Measurements from ENCODE around the gene RNF214.

RNF214 gene

DNA sequence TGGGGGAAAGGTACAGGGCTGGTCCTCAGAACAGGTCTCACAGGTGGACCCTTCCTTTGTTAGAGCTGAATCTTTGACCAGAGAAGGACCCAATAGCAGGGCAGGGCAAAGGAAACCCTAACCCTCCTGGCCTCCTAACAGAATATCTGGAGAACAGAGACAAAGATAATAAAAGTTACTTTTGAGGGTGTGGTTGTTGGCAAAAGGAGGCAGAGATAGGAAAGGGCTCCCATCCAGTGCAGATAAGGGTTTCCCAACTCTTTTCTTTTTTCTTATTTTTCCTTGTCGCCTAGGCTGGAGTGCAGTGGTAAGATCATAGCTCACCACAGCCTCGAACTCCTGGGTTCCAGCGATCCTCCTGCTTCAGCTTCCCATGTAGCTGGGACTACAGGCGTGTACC lies 12.5 kb upstream of the RNF214 start:
- no peak for DNase-seq (ENCODE audit: extremely low read depth, low read depth)
- TF ChIP-seq, protein P1, sequence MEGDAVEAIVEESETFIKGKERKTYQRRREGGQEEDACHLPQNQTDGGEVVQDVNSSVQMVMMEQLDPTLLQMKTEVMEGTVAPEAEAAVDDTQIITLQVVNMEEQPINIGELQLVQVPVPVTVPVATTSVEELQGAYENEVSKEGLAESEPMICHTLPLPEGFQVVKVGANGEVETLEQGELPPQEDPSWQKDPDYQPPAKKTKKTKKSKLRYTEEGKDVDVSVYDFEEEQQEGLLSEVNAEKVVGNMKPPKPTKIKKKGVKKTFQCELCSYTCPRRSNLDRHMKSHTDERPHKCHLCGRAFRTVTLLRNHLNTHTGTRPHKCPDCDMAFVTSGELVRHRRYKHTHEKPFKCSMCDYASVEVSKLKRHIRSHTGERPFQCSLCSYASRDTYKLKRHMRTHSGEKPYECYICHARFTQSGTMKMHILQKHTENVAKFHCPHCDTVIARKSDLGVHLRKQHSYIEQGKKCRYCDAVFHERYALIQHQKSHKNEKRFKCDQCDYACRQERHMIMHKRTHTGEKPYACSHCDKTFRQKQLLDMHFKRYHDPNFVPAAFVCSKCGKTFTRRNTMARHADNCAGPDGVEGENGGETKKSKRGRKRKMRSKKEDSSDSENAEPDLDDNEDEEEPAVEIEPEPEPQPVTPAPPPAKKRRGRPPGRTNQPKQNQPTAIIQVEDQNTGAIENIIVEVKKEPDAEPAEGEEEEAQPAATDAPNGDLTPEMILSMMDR (IDR thresholded peaks at IDR 0.05; ENCODE audit: low read depth, low read length) = no peak

- no peak for DNase-seq (ENCODE audit: extremely low read depth, low read depth)
- TF ChIP-seq, protein P1 (IDR thresholded peaks at IDR 0.05; ENCODE audit: low read depth, low read length) = no peak
Observed at GRCh38 chr11:117220568-117220967, 11.9 kb upstream of the RNF214 start.

GRCh38 chr11:117220999-117221774 lies 11.3 kb upstream of the RNF214 start:
- TF ChIP-seq, protein P1 (IDR thresholded peaks at IDR 0.05; ENCODE audit: low read depth, low read length) = no peak
- DNase-seq (ENCODE audit: extremely low read depth, low read depth) = no peak

GRCh38 chr11:117221775-117222517 lies 10.5 kb upstream of the RNF214 start:
- TF ChIP-seq, protein P1 (IDR thresholded peaks at IDR 0.05; ENCODE audit: low read depth, low read length) = peak; percentile 6; the same call in 1 of the 2 replicates
- DNase-seq (ENCODE audit: extremely low read depth, low read depth) = no peak

DNA sequence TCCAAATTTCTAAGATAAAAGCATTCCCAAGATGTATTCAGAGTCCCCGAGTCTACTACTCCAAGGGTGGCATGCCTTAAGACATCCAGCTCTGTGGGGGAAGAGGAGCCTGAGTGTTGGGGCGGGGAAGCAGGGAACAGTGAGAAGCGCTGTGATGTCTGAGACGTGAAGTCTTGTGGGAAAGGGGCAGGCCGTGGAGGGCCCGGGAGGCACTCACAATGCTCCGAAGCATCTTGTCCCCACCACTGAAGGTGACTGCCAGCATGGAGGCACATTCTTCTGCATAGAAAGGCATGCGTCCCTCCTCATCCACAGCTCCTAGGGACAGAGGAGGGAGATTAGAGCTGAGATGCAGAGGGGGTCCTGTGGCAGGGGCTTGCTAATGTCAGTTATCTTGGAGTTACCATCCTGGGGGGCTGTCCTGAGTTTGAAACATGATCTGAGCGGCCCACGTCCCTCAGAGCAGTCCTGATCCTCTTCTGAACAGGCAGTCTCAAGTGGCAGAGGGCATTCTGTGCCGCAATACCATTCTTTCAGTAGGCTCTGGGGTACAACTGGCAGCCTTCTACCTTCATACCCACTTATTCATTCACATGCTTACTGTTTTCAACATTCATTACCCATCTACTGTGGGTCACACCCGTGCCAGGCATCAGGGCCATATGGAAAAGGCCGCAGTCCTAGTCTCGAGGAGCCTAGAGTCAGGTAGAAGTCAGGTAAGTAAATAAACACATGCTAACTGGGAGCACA lies 9.3 kb upstream of the RNF214 start:
- TF ChIP-seq, protein P1 (IDR thresholded peaks at IDR 0.05; ENCODE audit: low read depth, low read length) = no peak
- DNase-seq (ENCODE audit: extremely low read depth, low read depth) = no peak

GRCh38 chr11:117223741-117224689 lies 8.5 kb upstream of the RNF214 start:
- DNase-seq (ENCODE audit: extremely low read depth, low read depth) = no peak
- TF ChIP-seq, protein P1 (IDR thresholded peaks at IDR 0.05; ENCODE audit: low read depth, low read length) = no peak
